Islet precursor cell (in vitro differentiated cells): ENCODE measurements around the gene SORCS2.
A peak's percentile ranks its signal among the peaks of the same experiment; 100 is the strongest.
"Not testable (repeated sequence)": the region's sequence is repeated elsewhere in the genome, so short reads cannot be mapped to it uniquely, and the experiment has no call there.

Experiments
- DNase-seq: peaks from one replicate; pipeline ENCODE4 v3.0.0-alpha.2; 2018

SORCS2 gene

GRCh38 chr4:7200801-7201200 is 8.5 kb downstream of the SORCS2 start:
- no peak for DNase-seq

GRCh38 chr4:7201420-7202305 is 9.3 kb downstream of the SORCS2 start:
- DNase-seq: no peak

GRCh38 chr4:7202411-7202810 is 10.1 kb downstream of the SORCS2 start:
- DNase-seq: no peak

GRCh38 chr4:7204656-7205387 is 12.5 kb downstream of the SORCS2 start:
- DNase-seq: no peak

- DNase-seq: peak; percentile 90
Observed at GRCh38 chr4:7206385-7206784, 14.0 kb downstream of the SORCS2 start.

GRCh38 chr4:7206911-7207567 is 14.7 kb downstream of the SORCS2 start:
- DNase-seq: peak; percentile 96

- DNase-seq: no peak
Observed at GRCh38 chr4:7207628-7208231, 15.4 kb downstream of the SORCS2 start.

- DNase-seq: no peak
Observed at GRCh38 chr4:7208509-7209451, 16.4 kb downstream of the SORCS2 start.

GRCh38 chr4:7209699-7210098 is 17.4 kb downstream of the SORCS2 start:
- no peak for DNase-seq

GRCh38 chr4:7210824-7211223 is 18.5 kb downstream of the SORCS2 start:
- DNase-seq: no peak

- no peak for DNase-seq
Observed at GRCh38 chr4:7212101-7212674, 19.9 kb downstream of the SORCS2 start.

- no peak for DNase-seq
Observed at GRCh38 chr4:7212921-7213320, 20.6 kb downstream of the SORCS2 start.

- DNase-seq: no peak
Observed at GRCh38 chr4:7213807-7214206, 21.5 kb downstream of the SORCS2 start.

GRCh38 chr4:7214359-7214758 is 22.0 kb downstream of the SORCS2 start:
- DNase-seq: no peak

GRCh38 chr4:7215187-7215586 is 22.8 kb downstream of the SORCS2 start:
- DNase-seq: not testable (repeated sequence)

- DNase-seq: no peak
Observed at GRCh38 chr4:7217039-7217438, 24.7 kb downstream of the SORCS2 start.

GRCh38 chr4:7217474-7218321 is 25.4 kb downstream of the SORCS2 start:
- DNase-seq: no peak

- no peak for DNase-seq
Observed at GRCh38 chr4:7218686-7219085, 26.3 kb downstream of the SORCS2 start.

- DNase-seq: no peak
Observed at GRCh38 chr4:7222521-7222920, 30.2 kb downstream of the SORCS2 start.

- no peak for DNase-seq
Observed at GRCh38 chr4:7223541-7223940, 31.2 kb downstream of the SORCS2 start.

GRCh38 chr4:7224001-7224400 is 31.7 kb downstream of the SORCS2 start:
- no peak for DNase-seq
